ENCODE data around the gene ANKRD33.

- TF ChIP-seq POLR2A (IDR thresholded peaks at IDR 0.05) (no peak), CTCF (IDR thresholded peaks at IDR 0.05) (no peak)
Observed at GRCh38 chr12:51860986-51861385, 26.9 kb upstream of the ANKRD33 start.
